GM12891 (cell line): Measurements from ENCODE around the gene PNPLA5.

Source experiments
- POLR2A ChIP-seq: IDR thresholded peaks from 2 replicates; pipeline ENCODE4 v1.6.1; 2011; ENCODE audit warnings: low read depth, low read length, control low read depth
- POLR2AphosphoS5 ChIP-seq: IDR thresholded peaks from 2 replicates; pipeline ENCODE4 v1.6.1; 2011; ENCODE audit warnings: low read depth, low read length, control low read depth
- TAF1 ChIP-seq: IDR thresholded peaks from 2 replicates; pipeline ENCODE4 v1.6.1; 2011; ENCODE audit warnings: low read depth, low read length, control low read depth

- TF ChIP-seq POLR2A, result no peak
- no peak for TF ChIP-seq POLR2AphosphoS5
- no peak for TF ChIP-seq TAF1
Measured at GRCh38 chr22:43883012-43883661, 8.7 kb downstream of the PNPLA5 start.
